ENCODE measurements around the gene MPZL2.
"Not testable (repeated sequence)": the region's sequence is repeated elsewhere in the genome, so short reads cannot be mapped to it uniquely, and the experiment has no call there.

Gene MPZL2

DNA sequence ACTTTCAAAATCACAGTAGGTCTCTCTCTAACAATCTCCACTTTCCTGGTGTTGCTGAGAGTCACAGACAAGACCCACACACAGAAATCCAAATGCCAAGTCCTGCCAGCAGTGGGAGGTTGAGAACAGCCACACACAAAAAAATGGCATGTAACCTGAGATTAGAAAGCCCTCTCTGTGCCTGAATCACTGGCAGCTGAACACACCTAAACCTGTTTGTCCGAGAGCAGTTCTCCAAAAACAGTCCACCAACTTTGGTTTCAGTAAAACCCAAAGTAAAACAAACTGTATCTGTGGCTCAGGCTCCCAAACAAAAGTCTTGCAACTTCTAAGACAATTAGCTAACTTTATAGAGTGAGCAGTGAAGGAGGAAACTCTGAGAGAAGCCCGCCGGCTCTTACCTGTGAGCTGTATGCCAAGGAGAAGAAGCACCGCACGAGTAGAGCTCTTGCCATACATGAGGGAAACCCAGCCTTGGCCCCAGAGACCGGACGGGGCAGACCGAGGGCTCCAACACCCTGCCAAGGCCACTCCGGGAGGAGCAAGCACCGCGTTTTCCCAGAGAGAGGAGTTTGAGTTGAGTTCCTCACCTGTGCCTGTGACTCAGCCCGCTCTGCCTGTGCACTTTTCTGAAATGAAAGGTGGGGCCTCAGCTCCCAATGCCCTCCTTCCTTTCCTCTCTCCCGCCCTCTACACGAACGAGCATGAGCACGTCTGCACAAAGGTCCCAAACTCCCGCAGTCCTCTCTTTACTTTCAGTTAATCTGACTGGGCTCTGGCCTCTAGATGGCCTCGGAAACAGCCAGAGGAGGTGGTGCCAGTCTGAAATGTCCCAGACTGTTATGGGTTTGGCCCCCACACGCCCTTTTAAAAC lies at the start of gene MPZL2:
Gene MPZL2 (minus strand): TSS at position 603 of the 874 bp plus-strand sequence. CDS start 144 bp downstream, at position 459.
- FAIRE-seq = no peak

DNA sequence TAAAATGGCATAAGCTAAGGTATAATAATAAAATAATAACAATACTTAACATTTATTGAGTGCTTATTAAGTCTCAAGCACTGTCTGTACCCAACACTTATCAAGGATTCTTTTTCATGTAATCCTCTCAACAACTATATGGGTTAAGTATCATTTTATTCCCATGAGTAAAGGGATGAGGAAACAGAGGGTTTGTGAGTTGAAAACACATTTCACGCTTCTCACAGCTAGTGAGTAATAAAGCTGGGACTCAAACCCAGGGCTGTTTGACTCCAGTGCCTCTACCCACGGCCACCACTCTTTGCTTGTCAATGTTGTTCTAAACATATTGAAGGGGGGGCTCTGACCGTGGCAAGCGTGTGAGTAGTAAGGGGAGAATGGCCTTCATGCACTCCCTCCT lies 49.1 kb upstream of the MPZL2 start:
- no peak for FAIRE-seq

DNA sequence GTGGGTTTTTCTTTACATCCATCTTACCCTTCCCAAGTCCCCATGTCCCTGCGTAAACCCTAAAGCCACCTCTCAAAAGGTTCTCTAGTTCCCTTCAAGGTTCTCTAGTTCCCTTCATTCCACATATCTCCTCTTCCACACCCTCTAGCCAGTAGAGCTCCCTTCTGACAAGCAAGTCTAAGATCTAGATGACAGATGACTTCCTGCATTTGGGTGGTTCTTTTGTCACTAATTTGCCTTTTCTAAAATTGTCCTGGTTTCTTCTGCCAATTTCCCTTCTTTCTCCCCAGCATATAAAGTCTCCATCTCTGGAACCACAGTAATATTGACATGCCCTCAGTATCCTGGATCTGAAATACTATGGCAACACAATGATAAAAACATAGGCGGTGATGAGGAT lies 48.2 kb upstream of the MPZL2 start:
- FAIRE-seq = no peak

DNA sequence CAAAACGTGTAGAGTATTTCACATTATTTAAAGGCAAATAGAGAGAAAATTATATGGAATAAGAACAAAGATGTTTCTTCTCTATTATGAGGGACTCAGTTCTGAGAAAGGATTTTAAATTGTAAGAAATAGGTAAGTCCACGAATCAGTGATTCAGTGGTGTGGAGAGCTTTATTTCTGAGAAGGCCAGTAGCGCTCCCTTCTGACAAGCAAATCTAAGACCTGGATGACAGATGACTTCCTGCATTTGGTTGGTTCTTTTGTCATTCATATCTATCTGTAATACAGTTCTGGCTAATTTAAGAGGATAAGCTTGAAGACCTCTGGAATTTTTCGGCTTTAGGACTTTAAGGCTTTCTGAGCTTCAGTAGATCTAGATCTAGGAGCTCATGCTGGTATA lies 47.4 kb upstream of the MPZL2 start:
- FAIRE-seq = no peak

DNA sequence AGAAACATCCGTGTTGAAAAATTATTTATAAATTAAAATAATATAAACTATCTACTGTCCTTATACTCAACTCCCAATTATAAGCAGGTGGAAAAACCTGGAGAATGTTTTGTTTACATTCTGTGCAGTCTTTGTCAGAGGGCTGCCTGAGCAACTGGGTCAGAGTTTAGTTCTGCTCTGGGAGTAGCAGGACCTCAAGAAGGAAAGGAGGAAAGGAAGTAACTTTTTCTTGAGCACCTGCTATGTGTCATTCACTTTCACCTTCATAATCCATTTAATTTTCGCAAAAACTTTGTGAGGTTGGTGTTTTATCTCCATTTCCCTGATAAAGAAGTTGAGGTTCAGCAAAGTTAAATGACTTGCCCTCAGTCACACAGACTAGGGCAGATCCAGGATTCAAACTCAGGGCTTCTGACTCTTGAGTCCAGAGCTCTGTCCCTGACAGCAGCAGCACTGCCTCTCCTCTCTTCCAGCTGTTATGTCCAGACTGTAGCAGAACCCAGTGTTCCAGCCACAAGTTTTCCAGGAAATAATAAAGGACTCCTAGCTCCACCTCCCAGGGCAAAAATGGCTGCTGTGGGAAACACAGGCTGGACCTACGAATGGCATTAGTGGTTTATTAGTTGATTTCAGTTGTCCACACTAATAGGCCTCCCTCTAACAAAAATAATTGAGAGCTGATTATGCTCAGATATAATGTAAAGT lies 46.8 kb upstream of the MPZL2 start:
- FAIRE-seq = no peak

DNA sequence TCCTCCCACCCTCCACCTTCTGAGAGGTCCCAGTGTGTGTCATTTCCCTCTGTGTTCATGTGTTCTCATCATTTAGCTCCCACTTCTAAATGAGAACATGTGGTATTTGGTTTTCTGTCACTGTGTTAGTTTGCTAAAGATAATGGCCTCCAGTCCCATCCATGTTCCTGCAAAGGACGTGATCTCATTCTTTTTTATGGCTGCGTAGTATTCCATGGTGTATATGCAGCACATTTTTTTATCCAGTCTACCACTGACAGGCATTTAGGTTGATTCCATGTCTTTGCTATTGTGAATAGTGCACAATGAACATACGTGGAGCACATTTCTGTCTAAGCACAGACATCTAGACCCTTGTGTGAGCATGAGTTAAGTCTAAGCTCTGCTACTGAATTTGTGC lies 46.2 kb upstream of the MPZL2 start:
- no peak for FAIRE-seq

DNA sequence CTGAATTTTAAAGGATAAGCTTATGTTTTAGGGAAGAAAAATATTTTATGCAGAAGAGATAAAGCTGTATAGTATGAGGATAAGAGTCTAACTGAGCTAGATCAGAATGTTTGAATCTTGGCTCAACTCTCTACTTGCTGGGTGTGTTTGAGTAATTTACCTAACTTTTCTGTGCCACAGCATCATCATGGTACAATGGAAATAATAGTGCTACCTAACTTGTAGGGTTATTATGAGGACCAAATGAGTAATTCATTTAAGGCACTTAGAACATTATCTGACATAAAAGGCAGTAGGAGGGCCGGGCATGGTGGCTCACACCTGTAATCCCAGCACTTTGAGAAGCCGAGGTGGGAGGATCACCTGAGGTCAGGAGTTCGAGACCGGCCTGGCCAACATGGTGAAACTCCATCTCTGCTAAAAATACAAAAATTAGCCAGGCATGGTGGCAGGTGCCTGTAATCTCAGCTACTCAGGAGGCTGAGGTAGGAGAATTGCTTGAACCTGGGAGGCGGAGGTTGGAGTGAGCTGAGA lies 45.0 kb upstream of the MPZL2 start:
- not testable (repeated sequence) for FAIRE-seq

DNA sequence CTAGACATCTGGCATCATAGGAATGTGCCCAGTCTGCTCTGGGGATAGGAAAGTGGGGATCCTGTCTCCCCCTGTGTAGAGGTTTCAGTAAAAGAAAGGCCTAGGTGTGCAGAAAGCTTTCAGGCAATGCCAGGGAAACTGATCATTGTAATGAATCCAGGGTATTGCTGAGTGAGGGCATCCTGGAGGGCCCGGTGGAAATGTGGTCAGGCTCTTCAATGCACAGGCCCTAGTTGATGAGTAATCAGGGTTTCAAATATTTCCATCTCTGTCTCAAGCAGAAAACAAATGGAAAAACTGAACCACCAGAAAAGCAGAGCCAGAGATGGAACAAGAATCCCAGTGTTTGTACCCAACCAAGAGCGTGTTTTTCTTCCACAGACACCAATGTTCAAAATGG lies 42.5 kb upstream of the MPZL2 start:
- no peak for FAIRE-seq

DNA sequence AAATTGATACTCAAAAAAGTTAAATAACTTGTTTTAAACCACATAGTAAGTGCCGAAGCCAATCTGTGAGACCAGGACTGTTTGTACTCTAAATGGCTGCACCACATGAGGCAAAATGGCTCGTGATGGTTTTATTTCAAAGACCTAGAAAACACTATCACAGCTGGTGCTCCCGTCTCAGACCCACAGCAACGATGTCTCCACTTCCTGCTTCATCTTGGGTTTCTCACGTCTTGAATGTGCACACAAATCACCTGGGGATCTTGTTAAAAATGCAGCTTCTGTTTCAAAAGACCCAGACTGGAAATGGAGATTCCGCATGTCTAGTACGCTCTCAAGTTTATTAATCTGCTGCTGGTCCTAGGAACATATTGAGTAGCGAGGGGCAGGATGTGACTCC lies 41.6 kb upstream of the MPZL2 start:
- FAIRE-seq = no peak

DNA sequence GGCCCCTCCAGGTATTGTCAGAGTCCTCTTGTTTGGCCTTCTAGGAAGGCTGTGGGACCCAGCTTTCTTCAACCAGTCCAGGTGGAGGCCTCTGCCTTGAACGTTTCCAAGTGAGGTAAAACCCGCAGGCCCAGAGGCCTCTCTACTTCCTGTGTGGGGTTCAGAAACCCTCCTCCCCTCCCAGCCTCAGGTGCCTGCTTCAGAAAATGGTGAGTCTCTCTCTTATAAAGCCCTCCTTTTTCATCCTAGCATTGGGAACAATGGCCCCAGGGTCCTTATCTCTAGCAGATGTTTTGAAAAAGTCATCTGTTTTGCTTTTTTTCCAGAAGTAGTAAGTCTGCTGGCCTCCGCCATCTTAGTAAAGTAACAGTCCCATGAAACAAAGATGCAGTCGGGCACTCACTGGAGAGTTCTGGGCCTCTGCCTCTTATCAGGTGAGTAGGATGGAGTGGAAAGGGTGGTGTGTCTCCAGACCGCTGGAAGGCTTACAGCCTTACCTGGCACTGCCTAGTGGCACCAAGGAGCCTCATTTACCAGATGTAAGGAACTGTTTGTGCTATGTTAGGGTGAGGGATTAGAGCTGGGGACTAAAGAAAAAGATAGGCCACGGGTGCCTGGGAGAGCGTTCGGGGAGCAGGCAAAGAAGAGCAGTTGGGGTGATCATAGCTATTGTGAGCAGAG lies 40.6 kb upstream of the MPZL2 start, which contains the start of gene CD3E:
Gene CD3E (plus strand): TSS at position 163 of the 681 bp plus-strand sequence. CDS start 223 bp downstream, at position 386.
- no peak for FAIRE-seq

DNA sequence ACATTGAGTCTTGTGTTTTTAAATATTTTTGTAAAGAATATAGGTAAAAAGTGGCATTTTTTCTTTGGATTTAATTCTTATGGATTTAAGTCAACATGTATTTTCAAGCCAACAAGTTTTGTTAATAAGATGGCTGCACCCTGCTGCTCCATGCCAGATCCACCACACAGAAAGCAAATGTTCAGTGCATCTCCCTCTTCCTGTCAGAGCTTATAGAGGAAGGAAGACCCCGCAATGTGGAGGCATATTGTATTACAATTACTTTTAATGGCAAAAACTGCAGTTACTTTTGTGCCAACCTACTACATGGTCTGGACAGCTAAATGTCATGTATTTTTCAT lies 40.1 kb upstream of the MPZL2 start:
- FAIRE-seq = no peak

DNA sequence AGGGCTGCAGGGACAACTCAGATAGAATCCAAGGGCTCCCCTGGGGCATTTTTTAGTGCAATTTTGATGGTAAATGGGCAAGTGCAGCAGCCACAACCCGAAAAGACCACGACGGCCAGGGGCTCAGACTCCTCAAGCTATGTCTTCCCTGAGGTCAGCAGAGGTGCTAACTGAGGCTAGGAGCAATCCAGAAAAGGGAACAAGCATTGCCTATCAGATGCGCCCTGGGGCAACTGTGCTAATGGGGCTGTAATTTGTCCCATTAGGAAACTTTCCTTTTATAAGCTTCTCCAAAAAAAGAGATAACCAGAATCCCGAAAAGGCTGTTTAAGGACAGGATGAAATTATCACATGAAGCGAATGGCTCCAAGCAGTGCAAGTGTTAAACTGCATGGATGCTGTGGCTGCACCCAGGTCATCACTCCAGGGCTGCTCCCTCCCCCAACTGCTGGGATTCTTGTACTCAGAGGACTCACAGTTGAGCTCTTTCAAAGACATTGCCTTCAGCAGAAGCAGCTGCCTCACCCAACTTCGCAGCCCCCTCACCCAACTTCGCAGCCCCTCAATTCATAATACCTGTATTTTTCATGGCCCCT lies 37.6 kb upstream of the MPZL2 start:
- FAIRE-seq = no peak

DNA sequence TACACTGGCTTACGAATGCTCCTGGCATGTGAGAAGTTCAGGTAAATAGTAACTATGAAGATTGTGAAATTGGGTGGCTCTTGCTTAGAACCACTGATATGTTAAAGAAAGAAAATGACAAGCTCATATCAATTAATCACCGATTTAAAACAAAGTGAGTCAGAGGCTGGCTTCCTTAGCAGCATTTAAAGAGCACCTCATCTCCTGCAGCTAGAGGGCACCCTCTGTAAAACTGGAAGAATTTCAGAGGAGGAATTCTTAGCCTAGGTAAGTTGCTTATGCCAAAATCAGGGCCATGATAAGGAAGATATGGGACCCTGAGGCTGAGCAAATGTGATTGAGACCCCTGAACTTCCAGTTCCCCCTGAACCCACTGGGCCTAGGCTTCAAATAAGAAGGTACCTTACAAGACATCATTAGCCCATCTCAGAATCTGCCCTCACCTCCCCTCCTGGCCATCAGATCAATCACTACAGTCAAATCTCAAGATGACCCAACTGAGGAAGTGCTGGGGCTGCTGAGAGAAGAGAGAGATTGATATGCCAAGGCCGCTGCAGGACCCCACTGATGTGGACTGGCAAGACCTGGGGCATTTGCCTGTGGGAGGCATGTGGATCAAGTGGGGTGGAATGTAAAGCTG lies 31.8 kb upstream of the MPZL2 start:
- no peak for FAIRE-seq

DNA sequence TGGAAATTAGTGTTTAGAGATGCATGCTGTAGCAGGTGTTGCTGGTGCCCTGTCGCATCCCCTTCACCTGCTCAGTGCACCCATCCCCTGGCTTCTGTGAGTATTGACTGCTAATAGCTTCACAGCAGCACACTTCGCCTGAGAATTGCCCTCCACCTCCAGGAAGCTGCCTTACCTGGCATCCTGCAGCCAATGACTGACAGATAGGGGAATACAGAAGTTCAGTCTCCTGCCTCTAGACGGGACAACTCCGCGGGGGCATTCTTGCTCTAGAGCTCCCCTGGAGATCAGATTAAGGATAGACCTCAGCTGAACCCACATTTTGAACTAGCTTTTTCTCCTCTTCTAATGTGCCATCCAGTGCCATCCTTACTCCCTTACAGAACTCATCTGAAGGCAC lies 31.1 kb upstream of the MPZL2 start:
- FAIRE-seq = no peak

DNA sequence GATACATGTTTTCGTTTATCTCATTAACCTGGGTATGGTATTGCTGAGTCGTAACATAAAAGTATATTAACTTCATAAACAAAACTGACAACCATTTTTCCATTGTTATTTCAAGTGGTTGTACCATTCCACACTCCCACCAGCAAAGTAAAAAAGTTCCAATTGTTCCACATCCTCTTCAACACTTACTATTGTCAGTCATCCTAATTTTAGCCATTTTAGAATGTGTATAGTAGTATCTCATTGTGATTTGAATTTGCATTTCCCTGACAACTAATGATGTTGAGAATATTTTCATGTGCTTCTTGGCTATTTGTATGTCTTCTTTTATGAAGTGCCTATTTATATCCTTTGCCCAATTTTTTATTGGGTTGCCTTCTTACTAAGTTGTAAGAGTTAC lies 30.0 kb upstream of the MPZL2 start:
- no peak for FAIRE-seq

DNA sequence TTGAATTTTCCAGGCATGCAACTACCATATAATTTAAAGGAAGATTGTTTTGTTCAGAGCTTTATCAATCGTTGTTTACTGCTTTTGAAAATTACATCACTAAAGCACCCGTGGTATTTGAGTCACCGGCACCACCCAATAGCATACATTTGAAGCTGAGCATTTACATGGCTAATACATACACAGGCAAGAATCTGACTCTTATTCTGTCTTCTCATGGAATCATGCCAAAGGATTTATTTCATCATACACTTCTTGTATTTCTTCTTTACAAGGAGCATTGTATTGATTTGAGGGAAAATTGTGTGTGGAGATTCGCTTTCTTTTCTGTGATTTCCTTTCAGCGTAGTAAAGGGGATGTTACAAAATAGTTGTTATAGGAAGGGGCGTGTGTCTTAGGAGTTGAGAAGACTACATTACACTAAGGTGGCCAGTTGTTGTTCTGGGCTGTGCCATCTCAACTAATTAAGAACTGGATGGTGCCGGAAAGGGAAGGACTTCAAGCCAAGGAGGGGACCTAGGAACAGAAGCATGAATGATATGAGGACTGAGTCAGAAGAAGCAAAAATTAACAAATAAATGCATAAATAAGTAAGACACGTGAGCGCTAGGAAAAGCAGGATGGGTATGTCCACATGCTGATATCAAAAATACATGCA lies 27.5 kb upstream of the MPZL2 start:
- no peak for FAIRE-seq

DNA sequence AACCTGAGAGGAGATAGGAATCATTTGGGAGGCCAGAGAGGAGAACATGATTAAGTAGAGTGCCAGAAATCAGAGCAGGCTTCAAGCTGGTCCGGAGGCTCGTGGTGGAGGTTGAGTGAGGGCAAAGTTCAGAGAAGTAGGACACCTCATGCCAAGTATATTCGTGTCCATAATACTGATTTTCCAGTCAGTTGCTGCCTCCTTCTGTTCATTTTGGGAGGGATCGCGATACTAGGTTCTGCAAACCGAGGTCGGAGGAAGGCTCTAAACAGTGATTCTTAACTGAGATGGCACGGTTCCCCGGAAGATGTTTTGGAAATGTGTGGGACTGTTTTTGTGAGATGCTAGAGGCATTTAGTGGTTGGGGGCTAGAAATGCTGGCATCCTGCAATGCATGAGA lies 26.8 kb upstream of the MPZL2 start:
- no peak for FAIRE-seq

DNA sequence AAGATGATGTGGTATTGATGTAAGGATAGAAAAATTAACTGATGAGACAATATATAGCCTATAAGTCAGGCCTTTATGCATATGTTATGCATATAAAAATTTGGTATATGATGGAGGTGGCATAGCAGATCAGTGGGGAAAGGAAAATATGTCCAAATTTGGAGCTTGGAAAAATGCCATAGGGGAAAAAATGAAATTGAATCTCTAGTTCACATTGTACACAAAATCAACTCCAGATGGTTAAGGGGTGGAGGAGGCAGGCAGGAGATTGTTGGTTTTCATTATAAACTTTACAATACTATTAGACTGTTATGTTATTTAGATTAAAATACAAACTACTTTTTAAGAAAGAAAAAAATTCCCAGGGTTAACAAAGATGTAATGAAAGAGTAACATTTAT lies 25.3 kb upstream of the MPZL2 start:
- no peak for FAIRE-seq

DNA sequence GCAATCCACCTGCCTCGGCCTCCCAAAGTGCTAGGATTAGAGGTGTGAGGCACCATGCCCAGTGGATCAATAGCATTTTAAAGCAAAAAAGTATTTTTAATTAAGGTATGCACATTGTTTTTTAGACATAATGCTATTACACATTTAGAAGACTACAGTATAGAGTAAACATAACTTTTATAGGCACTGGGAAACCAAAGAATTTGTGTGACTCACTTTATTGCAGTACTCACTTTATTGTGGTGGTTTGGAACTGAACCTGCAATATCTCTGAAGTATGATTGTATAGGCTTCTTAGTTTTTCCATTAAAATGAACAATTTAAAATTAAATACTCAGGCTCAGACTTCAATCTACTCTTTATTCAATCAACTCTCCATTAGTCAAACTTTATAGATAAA lies 22.9 kb upstream of the MPZL2 start:
- FAIRE-seq = no peak

DNA sequence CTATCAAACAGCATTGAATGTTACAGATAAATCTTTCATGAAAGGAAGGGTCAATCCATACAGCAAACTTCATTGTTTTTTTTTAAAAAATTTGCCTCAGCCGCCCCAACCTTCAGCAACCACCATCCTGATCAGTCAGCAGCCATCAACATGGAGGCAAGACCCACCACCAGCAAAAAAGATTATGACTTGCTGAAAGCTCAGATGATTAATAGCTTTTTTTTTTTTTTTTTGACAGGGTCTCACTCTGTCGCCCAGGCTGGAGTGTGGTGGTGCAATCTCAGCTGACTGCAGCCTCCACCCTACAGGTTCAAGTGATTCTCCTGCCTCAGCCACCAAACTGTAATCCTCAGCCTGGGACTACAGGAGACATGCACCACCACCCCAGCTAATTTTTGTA lies 22.4 kb upstream of the MPZL2 start:
- FAIRE-seq = no peak

DNA sequence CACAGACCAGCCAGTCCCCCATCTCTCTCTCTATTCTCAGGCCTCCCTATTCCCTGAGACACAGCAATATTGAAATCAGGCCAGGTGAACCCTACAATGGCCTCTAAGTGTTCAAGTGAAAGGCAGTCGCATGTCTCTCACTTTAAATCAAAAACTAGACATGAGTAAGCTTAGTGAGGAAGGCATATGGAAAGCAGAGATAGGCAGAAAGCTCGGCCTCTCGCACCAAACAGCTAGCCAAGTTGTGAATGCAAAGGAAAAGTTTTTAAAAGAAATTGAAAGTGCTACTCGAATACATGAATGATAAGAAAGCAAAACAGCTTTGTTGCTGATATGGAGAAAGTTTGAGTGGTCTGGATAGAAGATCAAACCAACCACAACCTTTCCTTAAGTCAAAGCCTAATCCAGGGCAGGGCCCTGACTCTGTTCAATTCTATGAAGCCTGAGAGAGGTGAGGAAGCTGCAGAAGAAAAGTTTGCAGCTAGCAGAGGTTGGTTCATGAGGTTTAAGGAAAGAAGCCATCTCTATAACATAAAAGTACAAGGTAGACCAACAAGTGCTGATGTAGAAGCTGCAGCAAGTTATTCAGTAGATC lies 19.8 kb upstream of the MPZL2 start:
- no peak for FAIRE-seq

All from A204.1 (cell line).